NCI-H2227 (cell line): Measurements from ENCODE around the gene SCGB1D2.
"Not testable (repeated sequence)": the region's sequence is repeated elsewhere in the genome, so short reads cannot be mapped to it uniquely, and the experiment has no call there.

Experiments used
- DNase-seq: peaks from one replicate; lab custom pipeline; 2025; ENCODE audit not compliant: unreplicated experiment; lab: John Stamatoyannopoulos, UW

Gene SCGB1D2

GRCh38 chr11:62242021-62242420 lies at the start of gene SCGB1D2:
Gene SCGB1D2 (plus strand): TSS chr11:62242239. CDS start chr11:62242308, 69 bp downstream.
- DNase-seq: no peak

- no peak for DNase-seq
Measured at GRCh38 chr11:62193952-62194351, 48.1 kb upstream of the SCGB1D2 start.

- DNase-seq: not testable (repeated sequence)
Measured at GRCh38 chr11:62195010-62195409, 47.0 kb upstream of the SCGB1D2 start.

- DNase-seq: no peak
Measured at GRCh38 chr11:62195945-62196344, 46.1 kb upstream of the SCGB1D2 start.

GRCh38 chr11:62197400-62197799 lies 44.6 kb upstream of the SCGB1D2 start:
- DNase-seq: not testable (repeated sequence)

- DNase-seq: no peak
Measured at GRCh38 chr11:62201376-62201775, 40.7 kb upstream of the SCGB1D2 start.

GRCh38 chr11:62202910-62203309 lies 39.1 kb upstream of the SCGB1D2 start:
- DNase-seq: no peak

- DNase-seq: no peak
Measured at GRCh38 chr11:62204430-62204829, 37.6 kb upstream of the SCGB1D2 start.

- DNase-seq: no peak
Measured at GRCh38 chr11:62205441-62205840, 36.6 kb upstream of the SCGB1D2 start.

- not testable (repeated sequence) for DNase-seq
Measured at GRCh38 chr11:62206276-62207066, 35.6 kb upstream of the SCGB1D2 start.

GRCh38 chr11:62208785-62209144 lies 33.3 kb upstream of the SCGB1D2 start:
- no peak for DNase-seq

- DNase-seq: peak; percentile 23
Measured at GRCh38 chr11:62217191-62217748, 24.8 kb upstream of the SCGB1D2 start.

GRCh38 chr11:62221498-62221897 lies 20.5 kb upstream of the SCGB1D2 start:
- no peak for DNase-seq

GRCh38 chr11:62223095-62223494 lies 18.9 kb upstream of the SCGB1D2 start:
- DNase-seq: no peak

- no peak for DNase-seq
Measured at GRCh38 chr11:62233730-62234129, 8.3 kb upstream of the SCGB1D2 start.

GRCh38 chr11:62236187-62236586 lies 5.9 kb upstream of the SCGB1D2 start:
- DNase-seq: no peak

GRCh38 chr11:62237499-62237898 lies 4.5 kb upstream of the SCGB1D2 start:
- DNase-seq: no peak

GRCh38 chr11:62238151-62238550 lies 3.9 kb upstream of the SCGB1D2 start:
- no peak for DNase-seq

GRCh38 chr11:62241095-62241494 lies 944 bp upstream of the SCGB1D2 start:
- no peak for DNase-seq

- DNase-seq: no peak
Measured at GRCh38 chr11:62245271-62245753, 3.3 kb downstream of the SCGB1D2 start.

GRCh38 chr11:62251698-62252097 lies 9.7 kb downstream of the SCGB1D2 start:
- no peak for DNase-seq

- no peak for DNase-seq
Measured at GRCh38 chr11:62253999-62254542, 12.0 kb downstream of the SCGB1D2 start.
